Skeletal muscle cell (primary cell): Measurements from ENCODE around the gene TRAF3IP1.
A peak's percentile ranks its signal among the peaks of the same experiment; 100 is the strongest.
"Not testable (repeated sequence)": the region's sequence is repeated elsewhere in the genome, so short reads cannot be mapped to it uniquely, and the experiment has no call there.

ENCODE experiments used
- DNase-seq: peaks from one replicate; pipeline ENCODE4 v3.0.0-alpha.2; 2010; ENCODE audit warnings: low read depth
- H3K4me3 ChIP-seq: 2 replicates; pipeline ENCODE4 v1.5.1; 2011; ENCODE audit warnings: low read depth, mild to moderate bottlenecking, control low read depth, low read length, moderate library complexity

TRAF3IP1 gene

DNA sequence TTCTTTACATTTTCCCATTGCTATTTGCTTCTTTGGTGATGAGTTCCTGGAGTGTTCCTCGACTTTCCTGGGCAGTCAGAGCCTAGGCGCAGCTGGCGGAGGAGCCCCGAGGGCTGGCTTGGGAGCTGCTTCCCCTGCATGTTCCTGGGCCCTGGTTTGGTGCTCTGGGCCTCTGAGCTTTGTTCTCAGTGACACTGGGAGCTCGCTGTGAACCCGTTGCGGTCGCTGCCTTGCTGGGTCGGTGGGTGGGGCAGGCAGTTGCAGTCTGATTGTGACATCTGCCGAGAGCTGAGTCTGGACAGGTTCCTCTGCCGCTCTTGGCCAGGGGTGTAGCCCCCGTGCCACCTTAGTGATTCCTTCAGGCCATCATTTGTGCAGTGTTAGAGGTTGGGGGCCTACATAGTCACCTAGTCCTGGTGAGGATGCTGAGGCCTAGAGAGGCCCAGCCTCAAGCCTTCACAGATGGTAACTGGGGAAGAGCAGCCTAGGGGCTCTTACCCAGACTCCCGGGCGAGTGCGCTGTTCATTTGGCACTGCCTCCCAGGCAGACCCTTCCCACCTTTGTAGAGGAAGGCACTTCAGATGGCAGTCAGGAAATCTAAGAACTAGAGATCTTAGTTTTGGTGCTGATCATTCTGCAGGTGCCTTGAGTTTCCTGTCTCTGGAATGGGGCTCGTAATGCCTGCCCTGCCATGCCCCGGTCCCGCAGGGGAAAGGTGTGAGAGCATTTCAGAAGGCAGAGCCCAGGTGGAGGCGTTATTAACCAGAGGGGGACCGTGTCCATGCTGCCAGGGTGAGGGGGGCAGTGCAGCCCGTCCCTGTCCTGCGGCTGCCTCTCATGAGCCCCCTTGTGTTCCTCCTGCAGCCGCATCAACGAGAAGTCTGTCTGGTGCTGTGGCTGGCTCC, 114.8 kb downstream of the TRAF3IP1 start:
- H3K4me3 ChIP-seq, result no peak overlapping the region
- DNase-seq, result no peak

DNA sequence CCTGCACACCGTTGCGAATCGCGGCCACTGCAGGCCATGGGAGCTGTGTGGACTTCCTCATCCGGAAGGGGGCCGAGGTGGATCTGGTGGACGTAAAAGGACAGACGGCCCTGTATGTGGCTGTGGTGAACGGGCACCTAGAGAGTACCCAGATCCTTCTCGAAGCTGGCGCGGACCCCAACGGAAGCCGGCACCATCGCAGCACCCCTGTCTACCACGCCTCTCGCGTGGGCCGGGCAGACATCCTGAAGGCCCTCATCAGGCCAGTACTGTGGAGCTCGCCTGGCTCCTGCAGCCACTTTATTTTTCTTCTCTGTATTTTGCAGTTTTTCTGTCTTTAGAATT, 115.4 kb downstream of the TRAF3IP1 start:
- H3K4me3 ChIP-seq, result no peak overlapping the region
- no peak for DNase-seq

DNA sequence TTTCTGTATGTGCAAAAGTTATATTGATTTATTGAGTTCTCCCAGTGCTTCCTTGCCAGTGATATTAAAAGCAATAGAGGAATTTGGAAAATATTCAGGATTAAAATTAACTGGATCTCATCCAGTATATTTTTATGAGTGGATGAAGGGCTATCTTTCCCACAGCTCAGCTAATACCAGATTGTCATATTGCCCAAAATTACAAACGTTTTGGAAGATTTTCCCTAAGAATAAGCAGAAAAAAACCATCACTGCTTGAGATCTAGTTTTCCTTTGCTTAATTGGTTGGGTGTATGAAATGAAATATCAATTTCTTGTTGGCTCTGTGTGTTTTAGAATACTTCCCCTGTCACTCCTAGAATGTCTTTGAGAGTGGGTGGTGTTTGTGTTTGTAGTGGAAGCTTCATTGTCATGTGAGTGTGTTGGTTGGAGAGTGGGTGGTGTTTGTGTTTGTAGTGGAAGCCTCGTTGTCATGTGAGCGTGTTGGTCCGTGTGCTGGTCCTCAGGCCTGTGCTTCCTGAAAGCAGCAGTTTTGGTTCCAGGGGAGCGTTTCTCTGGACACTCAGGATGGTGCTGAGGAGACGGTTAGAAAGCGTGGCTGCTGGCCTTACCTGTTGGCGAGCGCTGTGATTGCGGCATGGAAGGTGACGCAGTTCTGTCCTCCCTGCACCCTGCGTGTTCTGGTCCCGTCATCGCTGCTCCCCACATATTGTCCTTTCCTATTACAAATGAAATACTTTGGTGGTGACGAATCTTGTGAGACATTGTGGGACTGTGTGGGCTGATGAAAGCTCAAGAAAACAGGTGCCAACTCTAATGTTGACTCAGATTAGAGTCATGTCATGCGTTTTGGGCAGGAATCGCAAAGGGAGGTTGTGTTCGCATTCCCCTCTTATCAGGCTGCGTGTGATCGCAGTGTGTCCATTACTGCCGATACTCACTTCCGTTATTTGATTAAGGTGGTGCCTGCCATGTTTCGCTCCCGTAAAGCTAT, 118.8 kb downstream of the TRAF3IP1 start:
- peak; percentile 86 for DNase-seq
- no peak overlapping the region for H3K4me3 ChIP-seq

DNA sequence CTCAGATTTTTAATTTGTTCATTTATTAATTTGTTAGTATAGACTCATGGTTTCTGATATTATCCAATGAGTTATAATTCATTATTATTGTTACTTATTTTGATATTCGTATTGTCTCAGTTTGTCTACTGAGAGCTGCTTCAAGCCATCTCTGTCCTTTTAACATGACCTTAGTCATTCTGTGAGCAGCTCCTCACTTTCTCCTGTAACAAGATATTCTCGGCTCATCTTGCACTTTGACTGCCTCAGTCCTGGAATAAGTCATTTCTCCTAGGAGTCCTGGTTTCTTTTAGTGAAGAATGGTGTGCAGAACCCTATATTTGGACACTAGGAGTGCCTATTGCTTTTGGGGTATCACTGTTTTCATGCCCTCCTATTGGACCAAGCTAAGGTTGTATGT, 119.6 kb downstream of the TRAF3IP1 start:
- no peak for DNase-seq
- H3K4me3 ChIP-seq, result no peak overlapping the region

DNA sequence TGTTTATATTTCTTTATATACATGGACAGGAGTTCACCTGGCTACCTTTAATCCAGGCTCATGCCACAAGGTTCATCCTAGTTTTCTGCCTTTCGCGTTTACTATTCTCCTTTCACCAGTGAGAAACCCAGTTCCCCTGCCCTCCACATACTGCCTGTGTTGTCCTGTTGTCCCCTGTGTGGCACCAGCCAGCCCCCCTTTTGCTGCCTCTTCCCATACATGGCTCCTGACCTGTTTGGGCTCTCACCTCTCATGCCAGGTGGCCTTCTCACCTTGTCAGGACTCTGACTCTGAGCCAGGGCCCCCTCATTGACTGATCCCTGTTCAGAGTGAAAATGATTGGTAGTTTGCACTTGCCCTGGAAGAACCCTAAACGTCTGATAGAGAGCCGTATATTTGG, 120.0 kb downstream of the TRAF3IP1 start:
- no peak overlapping the region for H3K4me3 ChIP-seq
- DNase-seq, result no peak

DNA sequence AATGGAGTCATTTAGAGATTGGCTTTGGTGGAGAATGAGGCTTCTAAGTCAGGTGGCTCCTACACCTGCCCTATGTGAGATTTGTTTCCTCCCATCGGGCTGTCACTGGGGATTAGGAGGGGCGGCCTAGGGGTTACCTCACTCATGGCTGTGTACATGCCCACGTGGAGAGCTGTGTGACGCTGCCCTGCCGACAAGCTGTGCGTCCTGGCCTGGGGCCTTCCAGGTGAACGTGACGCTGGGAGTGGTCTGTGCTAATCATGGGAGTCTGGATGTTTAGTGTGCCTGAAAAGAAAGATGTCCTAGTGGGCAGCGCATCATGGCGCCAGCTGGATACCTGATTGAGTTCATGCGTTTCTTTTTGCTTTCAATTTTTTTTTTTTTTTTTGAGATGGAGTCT, 120.4 kb downstream of the TRAF3IP1 start:
- no peak overlapping the region for H3K4me3 ChIP-seq
- DNase-seq, result no peak

GRCh38 chr2:238441262-238442114, 121.2 kb downstream of the TRAF3IP1 start:
- DNase-seq, result no peak
- H3K4me3 ChIP-seq, result no peak overlapping the region

DNA sequence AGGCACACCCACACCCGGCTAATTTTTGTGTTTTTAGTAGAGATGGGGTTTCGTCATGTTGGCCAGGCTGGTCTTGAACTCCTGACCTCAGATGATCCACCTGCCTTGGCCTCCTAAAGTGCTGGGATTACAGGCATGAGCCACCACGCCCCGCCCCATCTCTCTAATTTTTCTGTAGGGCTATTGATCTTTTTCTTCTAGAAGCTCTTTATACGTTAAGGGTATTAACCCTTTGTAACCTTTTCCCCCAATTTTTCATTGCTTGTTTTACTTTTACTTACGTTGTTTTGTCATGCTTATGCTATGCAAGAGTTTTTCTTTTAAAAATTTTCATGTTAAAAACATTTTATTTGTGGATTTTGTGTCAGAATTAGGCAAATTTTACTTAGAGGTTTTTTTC, 121.9 kb downstream of the TRAF3IP1 start:
- DNase-seq, H3K4me3 ChIP-seq: not testable (repeated sequence)

DNA sequence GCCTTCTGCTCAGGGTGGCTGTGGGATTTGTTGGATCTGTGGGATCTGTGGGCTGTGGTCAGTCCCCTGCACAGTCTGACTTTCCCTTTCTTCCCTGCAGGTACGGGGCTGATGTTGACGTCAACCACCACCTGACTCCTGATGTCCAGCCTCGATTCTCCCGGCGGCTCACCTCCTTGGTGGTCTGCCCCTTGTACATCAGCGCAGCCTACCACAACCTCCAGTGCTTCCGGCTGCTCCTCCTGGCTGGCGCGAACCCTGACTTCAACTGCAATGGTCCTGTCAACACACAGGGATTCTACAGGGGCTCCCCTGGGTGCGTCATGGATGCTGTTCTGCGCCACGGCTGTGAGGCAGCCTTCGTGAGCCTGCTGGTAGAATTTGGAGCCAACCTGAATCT, 123.9 kb downstream of the TRAF3IP1 start:
- no peak for DNase-seq
- no peak overlapping the region for H3K4me3 ChIP-seq

DNA sequence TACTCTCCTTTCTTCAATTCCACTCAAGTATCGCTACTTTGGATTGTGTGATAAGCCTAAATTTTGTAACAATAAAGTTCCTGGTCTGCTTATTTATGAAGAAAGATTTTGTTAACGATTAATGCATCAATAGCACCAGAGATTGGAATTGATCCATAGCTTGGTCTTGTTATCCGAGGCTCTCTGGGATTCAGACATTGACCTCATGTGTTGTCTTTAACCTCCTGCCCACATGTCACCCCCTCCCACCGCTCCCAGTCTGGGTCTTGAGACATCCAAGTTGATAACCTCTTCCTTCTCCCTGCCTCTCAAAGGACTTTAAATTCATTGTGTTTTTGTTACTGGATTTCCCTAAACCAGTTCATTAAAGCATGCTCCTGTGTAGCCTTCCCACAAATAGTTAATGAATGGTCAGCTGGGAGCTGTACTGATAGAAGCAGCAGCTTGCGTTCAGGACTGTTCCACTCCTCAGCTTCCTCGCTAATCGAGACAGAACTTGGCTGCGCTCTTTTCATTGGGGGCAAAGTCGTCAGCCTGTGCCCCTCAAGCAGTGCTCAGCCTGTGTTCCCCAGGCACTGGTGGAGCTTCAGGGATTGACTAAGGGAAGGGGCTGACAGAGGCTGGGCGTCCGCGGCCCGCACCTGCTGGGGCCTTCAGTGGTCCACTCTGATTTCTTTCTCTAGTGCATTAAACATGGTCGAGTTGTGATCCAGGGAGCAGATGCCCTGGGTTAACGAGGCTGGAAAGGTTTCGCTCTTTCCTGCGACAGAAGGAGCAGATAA, 125.3 kb downstream of the TRAF3IP1 start:
- no peak for DNase-seq
- no peak overlapping the region for H3K4me3 ChIP-seq

- DNase-seq, result no peak
- H3K4me3 ChIP-seq, result no peak overlapping the region
Measured at GRCh38 chr2:238446371-238446770, 126.1 kb downstream of the TRAF3IP1 start.

- DNase-seq, result no peak
- no peak overlapping the region for H3K4me3 ChIP-seq
Measured at GRCh38 chr2:238448031-238448955, 128.0 kb downstream of the TRAF3IP1 start.

GRCh38 chr2:238449241-238449640, 128.9 kb downstream of the TRAF3IP1 start:
- no peak overlapping the region for H3K4me3 ChIP-seq
- no peak for DNase-seq

GRCh38 chr2:238449909-238450417, 129.6 kb downstream of the TRAF3IP1 start:
- DNase-seq, result no peak
- no peak overlapping the region for H3K4me3 ChIP-seq

GRCh38 chr2:238450440-238450861, 130.1 kb downstream of the TRAF3IP1 start:
- DNase-seq, result no peak
- no peak overlapping the region for H3K4me3 ChIP-seq
